Fibroblast of skin of scalp (primary cell): ENCODE data around the gene TMEFF2.
"Not testable (repeated sequence)": the region's sequence is repeated elsewhere in the genome, so short reads cannot be mapped to it uniquely, and the experiment has no call there.

Source experiments
- DNase-seq: peaks from one replicate; pipeline ENCODE4 v3.0.0-alpha.2; 2013

The TMEFF2 gene

DNA sequence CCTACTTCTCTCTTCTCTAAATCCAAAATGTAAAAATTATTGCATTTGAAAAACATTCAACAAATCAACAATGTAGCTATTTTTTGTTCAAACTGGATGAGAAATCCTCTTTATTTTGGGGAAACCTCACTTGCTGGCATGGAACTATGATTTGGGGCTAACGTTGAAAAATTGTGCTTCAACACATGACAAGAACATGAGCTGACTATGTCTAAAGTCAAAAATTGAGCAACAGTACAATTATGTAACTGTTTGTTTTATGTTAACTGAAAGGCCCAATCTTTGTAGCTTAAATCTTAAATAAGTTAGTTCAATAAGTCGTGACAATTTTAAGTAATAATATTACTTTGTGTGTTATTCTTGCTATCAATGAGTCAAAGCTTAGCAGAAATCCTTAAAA is 67.3 kb downstream of the TMEFF2 start:
- no peak for DNase-seq

DNA sequence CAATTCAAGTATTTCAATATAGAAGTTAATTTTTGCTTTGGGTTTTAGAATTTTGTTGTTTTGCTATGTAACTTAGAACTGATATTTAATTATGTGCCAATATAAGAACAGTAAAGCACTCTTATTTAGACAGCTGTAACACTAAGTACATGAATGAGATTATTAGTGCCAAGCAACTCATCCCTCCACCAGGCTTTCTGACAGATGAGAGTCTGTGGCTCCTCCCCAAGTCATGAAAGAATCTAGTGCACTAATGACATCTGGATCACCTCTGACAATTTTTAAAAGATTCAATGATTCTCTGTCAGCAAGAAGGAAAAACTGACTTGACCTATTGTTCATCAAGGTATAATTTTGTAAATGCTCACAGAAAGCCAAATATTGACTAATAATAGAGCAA is 67.8 kb downstream of the TMEFF2 start:
- DNase-seq: no peak

DNA sequence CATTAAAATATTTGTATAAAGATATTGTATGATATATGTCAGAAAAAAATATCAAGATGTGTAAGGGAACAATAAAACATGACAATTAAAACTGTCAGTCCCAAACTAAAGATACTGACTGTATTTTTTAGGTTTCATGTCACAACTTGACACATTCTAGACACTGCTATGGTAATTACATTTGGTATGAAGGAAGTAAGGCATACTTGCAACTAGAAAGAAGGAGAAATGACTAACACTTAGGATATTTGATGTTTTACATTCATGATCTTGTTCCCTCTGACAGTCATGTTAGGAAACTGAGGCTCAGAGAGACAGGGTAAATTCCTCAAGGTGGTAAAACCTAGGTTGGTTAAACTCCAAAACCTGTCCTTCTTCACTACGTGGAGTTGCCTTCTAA is 68.3 kb downstream of the TMEFF2 start:
- DNase-seq: peak; percentile 22

DNA sequence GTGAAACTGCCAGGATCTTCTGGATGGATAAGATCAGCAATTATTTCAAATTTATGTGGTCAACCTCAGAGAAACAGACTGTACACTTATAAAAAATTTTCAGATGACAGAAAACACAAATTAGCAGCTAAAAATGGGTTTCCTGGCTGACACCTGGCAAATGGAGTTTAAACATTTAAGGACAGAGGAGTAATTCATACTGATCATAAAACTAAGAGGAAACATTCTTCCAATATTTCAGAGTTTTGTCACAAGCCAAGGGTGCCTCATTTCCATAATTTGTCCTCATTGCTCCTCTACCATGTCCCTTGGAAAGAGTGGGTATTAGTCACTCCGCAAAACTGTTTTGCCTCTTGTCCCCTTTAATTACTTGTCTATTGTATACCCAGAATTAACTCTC is 70.2 kb downstream of the TMEFF2 start:
- DNase-seq: peak; percentile 49

DNA sequence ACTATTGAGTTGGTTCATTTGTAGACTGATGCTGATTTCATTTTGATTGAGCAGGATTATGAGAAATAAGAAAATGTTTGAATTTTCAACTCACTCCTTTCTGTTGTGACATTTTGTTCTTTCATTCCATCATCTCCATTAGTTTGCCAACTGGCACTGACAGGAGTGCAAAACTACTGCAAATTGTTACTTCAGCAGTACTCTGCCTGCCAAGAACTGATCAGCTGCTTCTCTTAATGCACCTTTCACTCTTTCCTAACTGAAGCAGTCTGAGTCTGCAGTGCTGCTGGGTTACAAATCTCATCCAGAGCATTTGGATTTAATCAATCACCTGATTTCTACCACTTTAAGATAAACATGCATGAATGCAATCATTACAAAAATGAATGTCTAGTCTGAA is 70.9 kb downstream of the TMEFF2 start:
- DNase-seq: no peak

DNA sequence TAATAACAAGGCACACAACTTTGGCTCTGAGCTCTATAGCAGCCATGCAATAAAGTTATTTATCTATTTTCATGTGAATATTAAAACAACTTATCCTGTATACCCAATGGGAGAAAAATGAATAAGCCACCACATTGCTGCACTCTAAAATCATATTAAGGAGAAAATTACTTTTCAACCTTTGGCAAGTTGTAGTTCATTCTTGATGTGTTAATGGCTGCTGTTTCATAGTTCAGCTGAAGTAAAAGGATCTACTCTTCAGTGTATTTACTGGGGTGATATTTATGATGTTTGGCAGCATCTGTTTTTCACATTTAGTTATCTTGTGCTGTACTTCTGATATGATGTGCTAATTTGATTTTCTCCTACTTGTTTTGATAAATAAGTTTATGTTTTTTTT is 71.8 kb downstream of the TMEFF2 start:
- no peak for DNase-seq

DNA sequence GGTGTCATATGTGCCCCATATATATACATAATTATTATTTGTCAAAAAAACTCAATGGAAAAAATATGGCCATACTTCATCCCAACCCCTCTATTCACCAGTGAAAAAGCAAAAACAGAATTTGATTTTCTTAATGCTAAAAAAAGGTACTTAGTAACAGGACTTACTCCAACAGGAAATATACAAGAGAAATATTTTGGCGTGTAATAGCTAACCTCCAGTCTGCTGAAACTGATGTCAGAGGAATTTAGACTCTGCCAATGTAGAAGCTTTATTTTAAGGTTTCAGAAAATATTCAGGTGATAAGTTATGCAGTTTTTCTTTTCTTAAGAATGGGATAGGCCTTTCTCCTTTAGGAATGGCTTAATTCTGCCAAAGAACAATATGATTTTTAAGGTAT is 72.6 kb downstream of the TMEFF2 start:
- no peak for DNase-seq

DNA sequence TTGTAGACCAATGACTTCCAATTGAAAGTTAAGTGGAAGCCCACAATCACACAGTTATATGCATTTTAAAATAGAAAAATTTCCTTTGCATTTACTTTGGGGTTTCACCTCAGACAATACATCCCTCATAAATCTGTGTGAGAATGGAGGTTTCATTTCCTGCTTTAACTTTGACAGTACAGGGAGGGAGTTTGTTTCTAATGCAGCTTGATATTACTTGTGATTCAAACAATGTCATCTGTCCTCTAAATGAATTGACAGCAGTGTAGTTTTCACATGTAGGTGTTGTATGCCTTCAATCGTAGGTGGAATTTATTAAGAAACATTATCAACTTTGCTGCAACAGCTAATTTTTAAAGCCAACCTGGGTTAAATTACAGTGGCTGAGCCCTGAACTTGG is 75.2 kb downstream of the TMEFF2 start:
- DNase-seq: no peak

DNA sequence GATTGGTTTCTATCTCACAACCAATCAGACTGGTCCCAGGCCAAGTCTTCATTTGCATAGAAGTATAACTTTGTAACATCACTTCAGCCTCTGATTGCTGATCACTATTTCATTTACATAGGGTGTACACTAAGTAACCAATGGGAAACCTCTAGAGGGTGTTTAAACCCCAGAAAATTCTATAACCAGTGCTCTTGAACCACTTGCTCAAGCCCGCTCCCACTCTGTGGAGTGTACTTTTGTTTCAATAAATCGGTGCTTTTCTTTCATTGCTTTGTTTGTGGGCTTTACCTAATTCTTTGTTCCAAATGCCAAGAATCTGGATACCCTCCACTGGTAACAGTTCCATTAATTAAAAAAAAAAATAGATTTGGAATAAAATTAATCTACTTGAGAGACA is 77.0 kb downstream of the TMEFF2 start:
- DNase-seq: no peak

DNA sequence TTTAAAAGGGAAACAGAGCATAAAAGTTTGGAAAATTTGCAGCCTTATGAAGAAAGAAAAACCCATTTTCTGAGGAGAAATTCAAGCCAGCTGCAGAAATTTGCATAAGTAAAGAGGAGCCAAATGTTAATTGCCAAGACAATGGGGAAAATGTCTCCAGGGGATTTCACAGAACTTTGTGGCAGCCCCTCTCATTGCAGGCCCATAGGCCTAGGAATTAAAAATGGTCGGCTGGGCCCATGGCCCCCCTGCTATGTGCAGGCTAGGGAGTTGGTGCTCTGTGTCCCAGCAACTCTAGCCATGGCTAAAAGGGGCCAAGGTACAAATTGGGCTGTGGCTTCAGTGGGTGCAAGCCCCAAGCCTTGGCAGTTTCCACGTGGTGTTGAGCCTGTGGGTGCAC is 83.2 kb downstream of the TMEFF2 start:
- DNase-seq: not testable (repeated sequence)

DNA sequence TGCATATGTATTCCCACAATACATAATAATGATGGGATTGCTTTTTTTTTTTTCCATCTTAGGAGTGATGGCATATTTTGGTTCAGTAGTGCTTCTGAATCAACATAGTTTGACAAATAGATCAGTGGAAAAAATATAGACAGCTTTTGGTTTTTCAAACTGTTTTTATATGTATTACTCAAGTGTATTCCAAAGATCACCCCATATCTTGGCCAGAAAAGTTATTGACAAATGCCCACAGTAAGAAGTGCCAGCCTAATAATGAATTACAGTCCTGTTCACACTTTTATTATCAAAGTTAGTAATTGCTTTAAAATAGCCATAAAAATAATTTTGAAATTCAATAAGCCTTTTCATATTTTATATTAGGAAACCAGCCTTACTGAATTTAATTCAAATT is 95.0 kb downstream of the TMEFF2 start:
- no peak for DNase-seq

DNA sequence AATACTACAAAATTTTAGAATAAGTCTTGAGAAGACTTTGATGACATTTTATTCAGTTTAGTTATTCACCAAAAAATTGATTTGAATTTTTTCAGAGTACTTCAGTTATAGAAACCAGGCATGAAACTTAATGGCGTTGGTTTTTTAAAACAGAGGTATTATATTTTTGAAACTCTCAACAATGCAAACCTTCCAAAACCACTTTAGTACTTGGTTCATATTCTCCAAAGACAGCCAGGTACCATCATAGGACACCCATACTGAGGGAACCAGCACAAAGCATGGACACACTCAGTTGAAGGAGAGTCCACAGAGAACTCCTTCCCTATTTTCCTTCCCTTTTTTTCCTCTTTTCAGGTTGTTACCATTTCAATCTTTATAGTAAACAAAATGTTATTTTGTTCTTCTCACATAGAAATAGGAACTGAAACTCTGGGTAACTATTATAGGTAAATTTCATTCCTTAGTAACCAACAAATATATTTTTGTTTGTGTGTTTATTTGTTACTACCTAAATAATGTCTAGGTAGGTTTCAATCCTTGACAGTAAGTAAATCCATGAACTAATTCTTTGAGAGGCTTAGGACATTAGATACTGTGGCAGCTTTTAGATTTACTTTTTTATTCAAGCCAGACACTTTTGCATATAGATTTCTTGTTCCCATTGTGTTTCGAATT is 95.8 kb downstream of the TMEFF2 start:
- no peak for DNase-seq

DNA sequence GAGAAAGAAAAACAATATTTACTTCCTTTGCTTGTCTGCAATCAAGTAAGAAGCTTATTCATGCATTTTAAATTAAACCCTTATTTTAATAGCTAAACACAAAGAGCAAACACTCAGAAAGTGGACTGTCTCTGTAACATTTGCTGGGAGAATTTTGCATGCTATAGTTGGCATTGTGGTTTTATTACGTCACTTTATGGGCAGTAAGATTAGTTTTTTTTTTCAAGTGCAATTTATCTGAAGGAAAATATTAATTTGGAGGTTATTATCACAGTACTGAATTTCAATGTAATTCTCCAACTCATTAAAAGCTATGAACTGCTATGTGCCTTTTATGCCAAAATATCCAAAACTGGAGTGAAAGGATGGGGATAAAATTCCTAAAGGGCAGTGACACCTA is 103.3 kb downstream of the TMEFF2 start:
- no peak for DNase-seq

DNA sequence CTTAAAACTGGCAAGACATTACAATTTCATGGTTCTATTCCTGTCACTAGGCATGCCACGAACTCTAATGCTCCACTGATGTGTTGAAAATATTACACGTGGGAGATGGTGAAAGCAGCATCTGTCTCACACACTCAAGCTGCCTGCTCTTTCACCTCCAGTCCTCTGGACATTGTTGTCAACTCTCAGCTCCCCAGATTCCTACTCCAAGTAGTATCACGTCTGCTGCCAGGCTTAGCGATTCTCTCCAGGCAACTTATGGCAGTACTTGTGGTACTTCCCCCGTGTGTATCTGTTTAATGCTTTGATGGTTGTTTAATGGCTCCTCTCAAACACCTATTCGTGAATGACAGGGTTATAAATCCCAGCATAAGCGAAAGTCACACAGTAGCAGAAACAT is 103.8 kb downstream of the TMEFF2 start:
- DNase-seq: no peak

DNA sequence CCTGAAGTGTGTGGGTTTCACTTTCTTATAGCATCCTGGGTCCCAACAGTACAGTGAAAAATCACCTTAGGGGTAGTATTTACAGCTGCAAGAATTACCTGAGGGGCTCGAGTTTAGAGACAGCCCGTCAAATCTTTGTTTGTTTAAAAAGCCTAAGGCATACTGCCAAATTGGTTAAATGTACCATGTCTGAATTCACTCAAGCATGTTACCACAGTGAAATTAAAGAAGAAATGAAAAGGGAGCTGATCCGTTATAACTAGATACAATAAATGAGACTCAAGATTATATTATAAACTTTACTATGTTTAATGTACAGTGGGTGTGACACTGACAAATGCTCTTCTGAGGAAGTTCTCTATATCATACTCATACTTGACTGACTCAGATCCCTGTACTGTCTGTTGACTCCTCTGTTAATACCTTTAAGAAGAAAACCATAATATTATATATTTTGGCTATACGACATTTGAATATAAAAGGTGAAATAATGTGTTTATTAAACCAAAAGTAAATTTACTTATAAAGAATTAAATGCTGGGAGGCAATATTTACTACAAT is 107.3 kb downstream of the TMEFF2 start:
- no peak for DNase-seq

DNA sequence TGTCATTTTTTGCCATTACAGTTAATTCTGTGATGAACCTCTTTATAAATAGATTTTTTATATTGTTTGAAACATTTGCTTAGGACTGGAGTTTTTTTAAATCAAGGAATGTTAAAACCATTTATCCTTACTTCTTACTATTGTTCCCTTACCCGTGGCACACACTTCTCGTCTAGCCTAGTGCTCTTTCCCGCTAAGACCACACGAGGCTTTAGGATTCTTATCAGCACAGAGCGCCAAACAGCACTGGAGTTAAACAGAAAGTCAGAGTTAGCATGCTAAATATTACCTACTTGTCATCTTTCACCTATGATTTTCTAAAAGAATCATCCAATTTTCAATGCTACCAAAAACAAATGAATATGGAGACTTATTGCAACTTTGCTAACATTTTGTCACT is 112.6 kb downstream of the TMEFF2 start:
- DNase-seq: no peak

DNA sequence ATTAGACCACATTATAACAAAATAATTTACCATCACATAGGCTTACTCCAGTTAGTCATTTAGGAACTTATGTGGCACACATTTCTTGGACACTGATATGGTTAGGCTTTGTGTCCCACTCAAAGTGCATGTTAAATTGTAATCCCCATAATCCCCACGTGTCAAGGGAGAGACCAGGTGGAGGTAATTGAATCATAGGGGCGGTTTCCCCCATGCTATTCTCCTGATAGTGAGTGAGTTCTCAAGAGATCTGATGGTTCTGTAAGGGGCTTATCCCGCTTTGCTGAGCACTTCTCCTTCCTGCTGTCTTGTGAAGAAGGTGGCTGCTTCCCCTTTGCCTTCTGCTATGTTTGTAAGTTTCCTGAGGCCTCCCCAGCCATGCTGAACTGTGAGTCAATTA is 114.6 kb downstream of the TMEFF2 start:
- not testable (repeated sequence) for DNase-seq

DNA sequence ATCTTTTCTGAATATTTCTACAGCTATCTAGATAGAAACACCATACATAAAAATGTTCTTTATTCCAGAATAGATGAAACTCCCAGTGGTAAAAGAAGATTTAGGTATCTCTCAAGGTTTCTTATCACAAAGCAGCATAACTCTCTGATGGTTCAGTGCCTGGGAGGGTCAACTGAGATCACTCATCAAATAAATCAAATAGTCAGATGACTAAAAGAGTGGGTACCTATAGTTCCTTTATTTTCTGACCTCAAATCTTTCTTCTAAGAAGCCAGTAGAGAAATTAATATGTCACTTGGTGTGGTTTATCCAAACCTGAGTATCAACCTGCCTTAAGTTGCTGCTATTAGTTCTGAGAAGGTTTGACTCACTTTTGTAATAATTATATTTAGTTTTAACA is 120.9 kb downstream of the TMEFF2 start:
- no peak for DNase-seq

DNA sequence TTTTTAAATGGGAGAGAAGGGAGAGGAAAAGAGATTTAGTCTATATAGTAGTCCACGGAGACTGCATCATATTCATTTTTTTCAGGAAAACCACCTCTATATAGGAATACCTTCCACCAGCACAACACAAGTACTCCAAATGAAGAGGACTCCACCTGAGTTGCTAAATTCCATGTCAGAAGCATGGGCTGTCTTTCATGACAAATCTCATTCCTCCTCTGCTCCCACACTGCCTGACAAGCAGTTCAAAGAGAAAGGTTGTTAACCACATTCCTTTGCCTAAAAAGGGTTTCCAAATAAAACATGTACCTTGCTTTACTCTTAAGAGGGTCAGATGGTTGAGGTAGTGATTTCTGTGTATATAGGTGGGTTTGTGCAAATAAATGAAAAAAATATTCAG is 122.0 kb downstream of the TMEFF2 start:
- DNase-seq: no peak

DNA sequence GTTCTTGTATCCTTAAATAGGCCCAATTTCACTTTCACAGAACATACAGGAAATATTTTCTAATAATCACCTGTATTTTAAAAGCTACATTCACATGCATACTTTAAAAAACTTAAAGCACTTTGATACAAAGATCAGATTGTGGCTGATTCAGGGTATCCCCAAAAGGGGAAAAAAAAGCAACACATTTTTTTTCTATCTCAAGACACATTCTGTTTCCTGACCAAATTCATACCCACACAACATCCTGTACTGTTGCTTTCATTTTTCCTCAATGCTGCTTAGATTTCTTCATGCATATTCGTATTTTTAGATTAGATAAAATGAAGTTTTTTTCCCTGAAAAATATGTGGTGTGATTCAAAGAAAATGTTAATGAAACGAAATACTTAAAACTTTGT is 122.5 kb downstream of the TMEFF2 start:
- no peak for DNase-seq

DNA sequence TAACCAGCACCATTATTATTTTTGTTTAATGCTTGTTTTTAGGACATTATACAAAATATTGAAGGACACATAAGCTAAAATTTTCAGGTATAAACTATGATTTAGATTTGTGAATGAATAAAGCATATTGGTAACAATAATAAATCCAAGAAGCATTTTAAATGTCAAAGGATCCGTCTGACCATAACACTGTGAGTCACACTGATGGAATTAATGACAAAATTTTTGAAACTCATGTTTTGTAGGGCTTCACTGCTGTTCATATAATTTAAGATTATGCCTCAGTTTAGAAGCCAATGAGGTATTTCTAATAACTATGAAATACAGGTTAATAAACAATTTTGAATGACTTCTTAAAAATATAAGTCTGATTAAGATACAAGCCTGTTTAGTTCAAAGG is 124.6 kb downstream of the TMEFF2 start:
- peak; percentile 32 for DNase-seq

DNA sequence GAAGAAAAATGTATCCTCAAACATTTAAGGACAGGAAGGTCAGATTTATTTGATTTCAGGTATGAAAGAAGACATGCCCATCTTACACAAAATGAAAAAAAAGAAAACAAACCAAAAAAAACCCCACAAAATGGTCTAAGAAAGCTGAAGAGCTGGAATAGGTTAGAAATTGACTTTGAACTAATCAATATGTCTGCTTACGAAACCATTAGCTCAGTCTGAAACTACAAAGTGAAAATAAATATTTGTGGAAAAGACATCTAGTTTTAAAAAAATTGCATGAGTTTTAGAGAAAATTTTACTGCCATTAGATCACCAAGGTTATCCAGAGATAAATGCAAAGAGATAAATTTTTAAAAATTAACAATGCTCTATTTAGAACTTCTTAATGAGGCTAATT is 125.3 kb downstream of the TMEFF2 start:
- DNase-seq: no peak

DNA sequence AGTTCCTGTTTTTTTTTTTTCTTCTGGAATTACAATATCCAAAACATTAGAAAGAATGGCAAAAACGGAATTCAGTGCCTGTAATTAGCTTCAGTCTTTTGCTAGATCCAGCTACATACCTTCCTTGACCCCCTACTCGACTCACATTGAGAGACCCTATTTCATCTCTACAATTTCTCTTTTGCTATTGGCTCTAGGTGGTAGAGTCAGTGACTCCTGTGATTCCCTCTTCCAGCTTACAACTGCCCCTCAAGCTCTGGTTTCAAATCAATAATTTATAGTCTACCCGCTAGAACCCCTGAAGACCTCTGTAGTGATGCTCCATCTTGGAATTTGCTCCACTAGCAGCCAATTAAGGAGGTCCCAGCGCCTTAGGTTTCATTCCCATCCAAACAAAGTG is 125.8 kb downstream of the TMEFF2 start:
- no peak for DNase-seq

DNA sequence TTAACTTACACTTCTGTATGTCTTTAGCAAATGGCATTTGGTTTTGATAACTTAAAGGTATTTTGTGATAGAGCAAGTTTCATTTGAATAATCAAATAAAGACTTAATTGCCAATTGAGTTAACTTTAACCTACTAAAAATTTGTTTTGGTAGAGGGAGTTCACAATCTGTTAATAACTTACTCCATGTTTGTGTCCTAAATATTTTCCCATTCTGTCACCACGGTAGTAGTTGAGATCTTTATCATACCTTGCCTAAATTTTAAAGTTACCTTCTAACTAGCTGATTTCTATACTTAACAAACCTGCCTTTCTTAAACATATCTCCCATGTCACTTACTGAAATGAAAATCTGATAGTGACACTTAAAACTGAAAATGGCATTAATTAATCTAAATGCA is 127.1 kb downstream of the TMEFF2 start:
- DNase-seq: no peak

DNA sequence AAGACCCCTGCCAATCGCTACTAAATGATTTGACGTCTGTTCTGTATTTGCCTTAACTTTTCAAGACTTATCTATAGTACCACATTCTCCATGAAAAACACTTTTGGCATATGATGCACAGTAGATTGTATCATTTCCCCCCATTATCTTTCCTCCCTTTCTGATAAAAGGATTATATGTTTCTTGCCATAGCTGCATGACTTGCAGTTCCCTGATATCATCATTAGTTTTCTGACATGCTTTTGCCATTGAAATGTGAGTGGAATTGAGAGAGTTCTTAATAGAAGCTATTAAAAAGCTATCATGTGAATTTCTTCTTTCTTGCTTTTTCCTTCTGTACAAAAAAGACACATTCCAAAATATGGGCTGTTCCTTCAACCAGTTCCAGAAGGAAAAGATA is 130.3 kb downstream of the TMEFF2 start:
- DNase-seq: no peak
